Activated T-helper 1 cell treated with anti-CD3 and anti-CD28 coated beads, Interleukin-12 subunit alpha, Interleukin-12 subunit beta, Interleukin-2, Interleukin-4 antibody, amounts not matched to agents 30 ng/mL and 10 ng/mL and 1 ng/mL, durations not matched to agents 14 hours and 24 hours and 36 hours (primary cell): ENCODE data around the gene DNM1L. TPM values are rescaled to one million over a fixed set of nuclear protein-coding genes. Genes with fewer than 3 reads are reported as not detected.
"Not testable (repeated sequence)": the region's sequence is repeated elsewhere in the genome, so short reads cannot be mapped to it uniquely, and the experiment has no call there.

Experiments used
- DNase-seq: peaks from one replicate; pipeline ENCODE4 v3.0.0; 2021; ENCODE audit warnings: low spot score
- H3K27ac Mint-ChIP-seq: one replicate; pipeline ENCODE4 v1.8.0; 2021; ENCODE audit warnings: mild to moderate bottlenecking, mixed read lengths
- H3K27me3 Mint-ChIP-seq: one replicate; pipeline ENCODE4 v1.8.0; 2022; ENCODE audit warnings: mild to moderate bottlenecking, moderate library complexity, mixed read lengths; ENCODE audit not compliant: insufficient read depth
- H3K36me3 Mint-ChIP-seq: one replicate; pipeline ENCODE4 v1.8.0; 2021; ENCODE audit warnings: low read depth, mixed read lengths
- H3K4me1 Mint-ChIP-seq: one replicate; pipeline ENCODE4 v1.8.0; 2021; ENCODE audit warnings: low read depth, mixed read lengths
- H3K4me3 Mint-ChIP-seq: one replicate; pipeline ENCODE4 v1.8.0; 2021; ENCODE audit warnings: mild to moderate bottlenecking, moderate library complexity, mixed read lengths
- H3K9me3 Mint-ChIP-seq: one replicate; pipeline ENCODE4 v1.8.0; 2021; ENCODE audit warnings: mixed read lengths
- intact Hi-C: fragments of 100-400 bp; cut with micrococcal nuclease; formaldehyde crosslinking; loops from one replicate; pipeline ENCODE4 v1.15.1; 2024
- total RNA-seq: library from RNA; stranded (reverse); gene quantifications from 2 replicates; pipeline ENCODE4 v1.2.3, GENCODE V29; 2022

Gene DNM1L
- total RNA-seq, 1 donor from 2014 or later, result 87.0 TPM

DNA sequence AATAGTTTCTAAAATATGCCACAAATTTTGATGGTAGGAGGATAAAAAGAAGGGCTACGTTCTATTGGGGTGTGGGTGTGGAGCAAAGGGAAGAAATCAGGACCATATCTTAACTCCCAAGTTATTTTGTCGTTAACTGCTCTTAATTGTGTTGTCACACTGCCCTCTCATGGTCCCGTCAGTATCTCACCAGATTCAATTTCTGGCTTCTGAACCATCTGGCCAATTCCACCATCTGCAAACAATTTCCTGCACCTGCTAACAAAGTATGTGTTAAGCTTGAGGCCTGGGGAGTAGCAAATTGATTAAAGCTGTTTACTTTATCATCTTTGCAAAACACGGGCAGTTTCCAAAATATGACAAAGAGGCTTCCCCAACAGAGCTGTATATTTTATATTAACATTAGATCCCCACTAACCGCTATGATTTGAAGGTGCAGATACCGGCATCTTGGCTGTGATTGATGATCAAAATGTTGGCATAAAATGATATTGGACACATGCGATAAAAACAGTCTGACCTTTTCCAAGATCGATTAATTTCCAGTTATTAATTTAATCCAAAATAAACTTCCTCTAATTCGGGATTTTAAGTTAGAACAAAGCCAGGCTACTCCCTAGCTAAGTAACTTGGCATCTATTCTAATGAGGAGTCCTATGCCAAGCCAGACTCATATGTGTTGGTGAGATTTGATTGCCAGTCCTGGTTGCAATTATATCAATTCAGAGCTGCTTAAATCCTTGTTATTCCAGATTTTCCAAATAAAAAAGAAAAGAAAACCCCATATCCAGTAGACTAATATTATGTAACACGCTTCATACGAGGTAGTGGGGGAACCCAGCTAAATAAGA is 6.9 kb upstream of the DNM1L start:
- Mint-ChIP-seq H3K27ac (no peak overlapping the region), H3K4me3 (no peak overlapping the region), H3K27me3 (peaks cover 2% of the 10 kb centered on the region), H3K9me3 (no peaks in the 10 kb centered on the region), H3K4me1 (no peaks in the 10 kb centered on the region), H3K36me3 (no peaks in the 10 kb centered on the region)
- DNase-seq, result peak; percentile 5
- intact Hi-C loops, result loop anchor here (1.0 to 10.0 kb wide), 3 partner anchors 217 to 537 kb away; partner anchors contain the start of gene FGD4

GRCh38 chr12:32679920-32680237 is 778 bp downstream of the DNM1L start:
- Mint-ChIP-seq H3K4me3 (peak overlapping the region; percentile 95), H3K27me3 (no peaks in the 10 kb centered on the region), H3K9me3 (no peaks in the 10 kb centered on the region), H3K4me1 (peaks cover 35% of the 10 kb centered on the region), H3K27ac (peak overlapping the region; percentile 91), H3K36me3 (peaks cover 6% of the 10 kb centered on the region)
- intact Hi-C loops, result loop anchor here (1.0 to 10.0 kb wide), 7 partner anchors 75 to 1353 kb away; partner anchors contain the start of genes ALG10, AMN1, ETFBKMT and FGD4
- no peak for DNase-seq

DNA sequence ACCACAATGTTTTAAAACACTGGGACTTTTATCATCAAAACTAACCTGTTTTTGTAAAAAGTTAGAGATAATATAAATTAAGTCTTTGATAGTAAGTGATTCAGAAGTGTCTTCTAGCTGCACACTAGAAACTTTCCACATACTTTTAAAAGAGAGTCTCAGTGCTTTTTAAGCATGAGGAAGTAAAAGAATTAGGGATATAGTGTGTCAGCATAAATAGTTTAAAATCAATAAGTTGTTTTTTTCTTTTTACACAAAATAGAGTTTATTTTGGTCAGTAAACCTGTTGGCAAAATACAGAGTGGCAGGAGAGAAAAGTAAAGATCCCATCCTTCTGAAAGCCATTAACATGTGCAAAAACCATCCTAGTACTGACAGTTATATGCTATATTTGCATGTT is 1.7 kb downstream of the DNM1L start:
- peak overlapping the region; percentile 95 for H3K4me3 Mint-ChIP-seq
- H3K9me3 Mint-ChIP-seq, result no peaks in the 10 kb centered on the region
- peaks cover 35% of the 10 kb centered on the region for H3K4me1 Mint-ChIP-seq
- no peak for DNase-seq
- intact Hi-C loops, result no loop called here
- no peaks in the 10 kb centered on the region for H3K27me3 Mint-ChIP-seq
- peaks cover 11% of the 10 kb centered on the region for H3K36me3 Mint-ChIP-seq
- H3K27ac Mint-ChIP-seq, result no peak overlapping the region

DNA sequence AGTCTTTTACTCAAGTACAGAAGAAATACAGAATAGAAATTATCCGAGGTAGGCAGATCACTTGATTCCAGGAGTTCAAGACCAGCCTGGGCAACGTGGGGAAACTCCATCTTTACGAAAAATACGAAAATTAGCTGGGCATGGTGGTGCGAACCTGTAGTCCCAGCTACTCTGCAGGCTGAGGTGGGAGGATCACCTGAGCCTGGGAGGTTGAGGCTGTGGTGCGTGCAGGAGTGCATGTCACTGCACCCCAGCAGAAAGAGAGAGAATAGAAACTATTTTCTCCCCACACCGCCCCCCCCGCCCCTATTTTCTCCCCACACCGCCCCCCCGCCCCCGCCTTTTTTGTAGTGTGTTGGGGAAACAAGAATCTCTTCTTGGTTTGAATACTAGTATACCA is 2.2 kb downstream of the DNM1L start:
- Mint-ChIP-seq H3K27ac (no peak overlapping the region), H3K36me3 (peaks cover 11% of the 10 kb centered on the region), H3K4me1 (peaks cover 35% of the 10 kb centered on the region), H3K4me3 (no peak overlapping the region), H3K9me3 (no peaks in the 10 kb centered on the region), H3K27me3 (no peaks in the 10 kb centered on the region)
- intact Hi-C loops, result no loop called here
- no peak for DNase-seq

GRCh38 chr12:32686340-32686739 is 7.2 kb downstream of the DNM1L start:
- Mint-ChIP-seq H3K4me1 (peaks cover 25% of the 10 kb centered on the region), H3K36me3 (peaks cover 16% of the 10 kb centered on the region)

GRCh38 chr12:32688786-32689185 is 9.7 kb downstream of the DNM1L start:
- Mint-ChIP-seq H3K4me1 (peaks cover 33% of the 10 kb centered on the region), H3K27ac (no peak overlapping the region), H3K36me3 (peaks cover 14% of the 10 kb centered on the region), H3K27me3 (no peaks in the 10 kb centered on the region), H3K9me3 (no peaks in the 10 kb centered on the region), H3K4me3 (no peak overlapping the region)
- no peak for DNase-seq
- intact Hi-C loops, result no loop called here

More at GRCh38 chr12:32686340-32686739, 7.2 kb downstream of the DNM1L start:
- Mint-ChIP-seq H3K27me3 (no peaks in the 10 kb centered on the region), H3K4me3 (no peak overlapping the region), H3K27ac (no peak overlapping the region), H3K9me3 (no peaks in the 10 kb centered on the region)
- intact Hi-C loops, result no loop called here
- DNase-seq, result no peak

DNA sequence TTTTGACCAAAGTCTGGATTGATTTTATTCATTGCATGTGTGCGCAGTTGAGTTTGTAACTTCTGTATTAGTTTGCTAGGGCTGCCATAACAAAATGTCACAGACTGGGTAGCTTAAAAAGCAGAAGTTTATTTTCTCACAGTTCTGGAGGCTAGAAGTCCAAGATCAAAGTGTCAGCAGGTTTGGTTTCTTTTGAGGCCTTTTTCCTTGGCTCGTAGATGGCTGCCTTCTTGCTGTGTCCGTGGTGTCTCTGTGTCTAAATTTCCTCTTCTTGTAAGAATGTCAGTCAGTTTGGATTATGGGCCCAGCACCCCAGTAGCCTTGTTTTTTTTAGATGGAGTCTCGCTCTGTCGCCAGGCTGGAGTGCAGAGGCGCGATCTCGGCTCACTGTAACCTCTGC is 11.8 kb downstream of the DNM1L start:
- peaks cover 9% of the 10 kb centered on the region for H3K9me3 Mint-ChIP-seq
- no peak for DNase-seq
- no peak overlapping the region for H3K4me3 Mint-ChIP-seq
- H3K27ac Mint-ChIP-seq, result no peak overlapping the region
- H3K4me1 Mint-ChIP-seq, result peaks cover 33% of the 10 kb centered on the region
- H3K27me3 Mint-ChIP-seq, result no peaks in the 10 kb centered on the region
- intact Hi-C loops, result no loop called here
- peaks cover 26% of the 10 kb centered on the region for H3K36me3 Mint-ChIP-seq

DNA sequence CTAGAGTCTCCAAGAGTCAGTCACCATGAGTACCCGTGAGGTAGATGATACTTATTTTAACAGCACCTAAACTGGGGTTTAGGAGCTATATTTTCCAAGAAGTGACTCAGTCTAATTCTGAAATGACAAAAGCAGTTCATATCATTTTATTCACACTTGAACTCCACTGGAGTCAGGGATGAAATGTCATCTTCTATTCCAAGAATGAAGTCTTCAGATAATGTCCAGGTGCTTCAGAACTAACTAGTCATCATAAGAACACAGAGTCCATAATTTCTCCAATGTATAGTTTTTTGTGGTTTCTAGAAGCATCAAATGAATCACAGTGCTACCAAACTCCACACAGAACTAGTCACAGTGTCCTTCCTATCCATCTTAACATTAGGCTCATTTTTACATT is 13.3 kb downstream of the DNM1L start:
- no peak for DNase-seq
- Mint-ChIP-seq H3K27me3 (no peaks in the 10 kb centered on the region), H3K27ac (no peak overlapping the region), H3K36me3 (peaks cover 26% of the 10 kb centered on the region), H3K4me3 (no peak overlapping the region), H3K4me1 (peaks cover 37% of the 10 kb centered on the region), H3K9me3 (peaks cover 9% of the 10 kb centered on the region)
- intact Hi-C loops, result loop anchor here (2.0 kb wide), 1 partner anchor 14 kb away; no protein-coding TSS in a partner anchor

GRCh38 chr12:32693036-32693435 is 13.9 kb downstream of the DNM1L start:
- DNase-seq, result no peak
- intact Hi-C loops, result loop anchor here (2.0 kb wide), 1 partner anchor 14 kb away; no protein-coding TSS in a partner anchor
- Mint-ChIP-seq H3K27ac (no peak overlapping the region), H3K4me3 (no peak overlapping the region), H3K4me1 (peaks cover 37% of the 10 kb centered on the region), H3K9me3 (peaks cover 9% of the 10 kb centered on the region), H3K27me3 (no peaks in the 10 kb centered on the region), H3K36me3 (peaks cover 26% of the 10 kb centered on the region)

GRCh38 chr12:32695787-32696186 is 16.7 kb downstream of the DNM1L start:
- Mint-ChIP-seq H3K9me3 (peaks cover 9% of the 10 kb centered on the region), H3K36me3 (peaks cover 21% of the 10 kb centered on the region), H3K4me1 (peaks cover 29% of the 10 kb centered on the region), H3K27me3 (no peaks in the 10 kb centered on the region), H3K4me3 (no peak overlapping the region), H3K27ac (no peak overlapping the region)
- no peak for DNase-seq
- intact Hi-C loops, result no loop called here

GRCh38 chr12:32697445-32697844 is 18.3 kb downstream of the DNM1L start:
- Mint-ChIP-seq H3K4me1 (peaks cover 20% of the 10 kb centered on the region), H3K36me3 (peaks cover 22% of the 10 kb centered on the region), H3K9me3 (peaks cover 9% of the 10 kb centered on the region), H3K4me3 (no peak overlapping the region), H3K27ac (no peak overlapping the region), H3K27me3 (no peaks in the 10 kb centered on the region)
- DNase-seq, result no peak
- intact Hi-C loops, result no loop called here

DNA sequence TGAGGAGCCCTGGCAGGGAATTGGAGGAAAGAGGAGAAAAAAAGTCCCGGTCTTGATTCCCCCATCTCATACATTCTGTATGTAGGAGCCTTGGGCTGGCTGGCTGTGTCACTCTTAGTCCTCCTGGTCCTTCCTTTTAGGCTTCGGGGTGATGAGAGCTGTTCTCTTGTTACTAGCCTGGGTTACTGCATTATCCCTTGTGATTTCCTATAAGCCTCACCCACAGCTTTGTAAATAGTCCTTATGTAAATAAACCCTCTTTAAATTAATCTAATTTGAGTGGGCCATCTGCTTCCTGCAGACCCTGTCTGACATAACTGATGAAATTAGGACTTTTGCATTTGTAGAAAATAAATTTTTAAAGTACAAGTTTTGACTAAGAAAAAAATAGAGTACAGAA is 19.2 kb downstream of the DNM1L start:
- no peak for DNase-seq
- Mint-ChIP-seq H3K4me1 (peaks cover 20% of the 10 kb centered on the region), H3K36me3 (peaks cover 26% of the 10 kb centered on the region), H3K4me3 (no peak overlapping the region), H3K27ac (no peak overlapping the region), H3K9me3 (peaks cover 9% of the 10 kb centered on the region), H3K27me3 (no peaks in the 10 kb centered on the region)
- intact Hi-C loops, result no loop called here

DNA sequence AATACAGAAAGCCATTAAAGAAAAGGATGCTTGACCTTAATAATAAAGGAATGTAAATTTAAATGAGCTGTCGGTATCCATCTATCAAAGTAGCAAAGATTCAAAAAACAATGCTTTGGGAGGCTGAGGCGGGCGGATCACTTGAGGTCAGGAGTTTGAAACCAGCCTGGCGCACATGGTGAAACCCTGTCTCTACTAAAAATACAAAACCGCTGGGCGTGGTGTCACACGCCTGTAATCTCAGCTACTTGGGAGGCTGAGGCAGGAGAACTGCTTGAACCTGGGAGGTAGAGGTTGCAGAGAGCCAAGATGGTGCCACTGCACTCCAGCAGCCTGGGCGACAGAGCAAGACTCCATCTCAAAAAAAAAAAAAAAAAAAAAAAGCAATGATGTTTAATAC is 20.3 kb downstream of the DNM1L start:
- DNase-seq, H3K9me3 Mint-ChIP-seq, intact Hi-C loops, H3K27me3 Mint-ChIP-seq, H3K27ac Mint-ChIP-seq, H3K4me3 Mint-ChIP-seq: not testable (repeated sequence)
- Mint-ChIP-seq H3K4me1 (peaks cover 19% of the 10 kb centered on the region), H3K36me3 (peaks cover 21% of the 10 kb centered on the region)
